GM21526 (cell line): Measurements from ENCODE around the gene SLC4A3.

ENCODE experiments used
- ATAC-seq: cut with Tn5 transposase; IDR thresholded peaks from one replicate; pipeline ENCODE4 v1.9.1; 2021; ENCODE audit warnings: moderate library complexity; ENCODE audit not compliant: unreplicated experiment, low FRiP score

Gene SLC4A3

DNA sequence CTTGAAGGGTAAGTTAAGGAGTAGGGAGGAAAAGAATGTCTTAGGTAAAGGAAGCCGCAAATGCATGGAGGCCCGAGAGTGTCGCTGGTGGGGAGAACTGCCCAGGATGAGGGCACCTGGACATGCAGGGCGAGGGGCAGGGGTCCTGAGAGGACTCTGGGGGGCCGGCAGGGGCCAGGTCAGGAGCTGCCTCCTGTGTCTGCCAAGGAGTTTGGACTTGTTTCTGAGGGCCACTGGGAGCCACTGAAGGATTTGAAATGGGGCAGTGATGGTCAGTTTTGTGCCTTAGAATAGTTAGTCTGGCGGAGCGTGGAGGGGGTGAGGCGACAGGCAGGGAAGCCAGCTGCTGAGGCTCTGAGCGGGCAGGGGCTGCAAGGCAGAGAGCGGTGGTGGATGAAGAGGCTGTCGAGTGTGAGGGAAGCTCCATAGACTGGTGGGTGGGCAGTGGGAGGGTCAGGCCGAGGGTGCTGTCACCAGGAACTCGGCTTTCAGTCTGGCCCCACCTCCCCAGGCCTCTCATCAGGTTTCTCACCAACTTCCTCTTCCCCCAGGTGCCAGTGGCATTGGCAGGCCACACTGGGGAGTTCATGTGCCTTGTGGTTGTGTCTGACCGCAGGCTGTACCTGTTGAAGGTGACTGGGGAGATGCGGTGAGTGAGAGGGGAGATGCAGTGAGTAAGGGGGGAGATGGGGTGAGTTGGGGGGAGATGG lies 14.7 kb upstream of the SLC4A3 start:
- no peak for ATAC-seq

DNA sequence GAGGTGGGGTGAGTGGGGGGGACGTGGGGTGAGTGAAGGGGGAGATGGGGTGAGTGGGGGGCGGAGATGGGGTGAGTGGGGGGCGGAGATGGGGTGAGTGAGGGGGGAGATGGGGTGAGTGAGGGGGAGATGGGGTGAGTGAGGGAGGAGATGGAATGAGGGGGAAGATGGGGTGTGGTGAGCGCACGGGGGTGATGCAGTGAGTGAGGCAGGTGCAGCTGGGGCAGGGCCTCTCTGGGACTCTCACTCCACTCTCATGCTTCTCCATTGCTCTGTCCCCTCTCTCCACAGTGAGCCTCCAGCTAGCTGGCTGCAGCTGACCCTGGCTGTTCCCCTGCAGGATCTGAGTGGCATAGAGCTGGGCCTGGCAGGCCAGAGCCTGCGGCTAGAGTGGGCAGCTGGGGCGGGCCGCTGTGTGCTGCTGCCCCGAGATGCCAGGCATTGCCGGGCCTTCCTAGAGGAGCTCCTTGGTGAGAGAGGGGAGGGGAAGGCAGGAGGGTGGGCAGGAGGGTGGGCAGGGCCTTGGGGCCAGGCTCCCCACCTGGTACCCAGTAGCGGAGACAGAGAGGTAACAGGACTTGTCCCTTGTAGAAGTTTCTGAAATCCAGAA lies 13.9 kb upstream of the SLC4A3 start:
- no peak for ATAC-seq

DNA sequence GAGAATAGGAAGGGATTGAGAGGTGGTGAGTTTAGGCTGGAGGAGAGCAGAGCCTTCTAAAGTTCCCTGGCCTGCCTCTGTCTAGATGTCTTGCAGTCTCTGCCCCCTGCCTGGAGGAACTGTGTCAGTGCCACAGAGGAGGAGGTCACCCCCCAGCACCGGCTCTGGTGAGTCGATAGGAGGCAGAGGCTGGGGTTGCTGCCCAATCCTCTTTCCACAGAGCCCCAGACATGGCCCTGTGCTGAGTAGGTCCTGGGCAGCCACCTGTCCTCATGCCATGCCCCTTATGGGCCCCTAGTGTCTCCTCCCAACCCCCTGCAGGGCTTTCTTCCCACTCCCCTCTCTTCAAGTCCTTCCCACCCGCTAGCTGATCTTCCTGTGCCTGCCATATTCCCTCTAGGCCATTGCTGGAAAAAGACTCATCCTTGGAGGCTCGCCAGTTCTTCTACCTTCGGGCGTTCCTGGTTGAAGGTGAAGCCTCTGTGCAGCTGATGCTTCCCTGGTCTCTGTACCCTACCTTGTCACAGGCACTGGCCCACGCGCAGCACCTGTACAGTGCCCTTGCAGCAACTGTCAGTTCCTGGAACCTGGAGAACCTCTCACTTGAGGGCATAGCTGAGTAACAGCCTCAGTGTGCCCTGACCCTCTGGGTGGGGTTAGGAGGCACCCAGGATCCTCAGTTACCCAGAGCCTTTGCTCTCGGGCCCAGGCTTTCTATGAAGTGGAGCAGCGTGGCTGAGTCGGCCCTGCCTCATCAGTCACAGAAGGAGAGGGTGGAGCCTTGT lies 13.2 kb upstream of the SLC4A3 start:
- no peak for ATAC-seq

DNA sequence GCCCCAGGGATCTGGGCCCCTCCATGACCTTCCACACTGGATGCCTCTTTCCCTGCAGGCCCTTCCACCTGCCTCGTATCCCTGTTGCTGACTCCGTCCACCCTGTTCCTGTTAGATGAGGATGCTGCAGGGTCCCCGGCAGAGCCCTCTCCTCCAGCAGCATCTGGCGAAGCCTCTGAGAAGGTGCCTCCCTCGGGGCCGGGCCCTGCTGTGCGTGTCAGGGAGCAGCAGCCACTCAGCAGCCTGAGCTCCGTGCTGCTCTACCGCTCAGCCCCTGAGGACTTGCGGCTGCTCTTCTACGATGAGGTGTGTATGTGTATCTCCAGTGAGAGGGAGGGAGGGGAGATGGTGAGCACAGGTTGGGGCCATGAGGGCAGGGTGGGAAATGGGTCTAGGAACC lies 12.4 kb upstream of the SLC4A3 start:
- no peak for ATAC-seq

DNA sequence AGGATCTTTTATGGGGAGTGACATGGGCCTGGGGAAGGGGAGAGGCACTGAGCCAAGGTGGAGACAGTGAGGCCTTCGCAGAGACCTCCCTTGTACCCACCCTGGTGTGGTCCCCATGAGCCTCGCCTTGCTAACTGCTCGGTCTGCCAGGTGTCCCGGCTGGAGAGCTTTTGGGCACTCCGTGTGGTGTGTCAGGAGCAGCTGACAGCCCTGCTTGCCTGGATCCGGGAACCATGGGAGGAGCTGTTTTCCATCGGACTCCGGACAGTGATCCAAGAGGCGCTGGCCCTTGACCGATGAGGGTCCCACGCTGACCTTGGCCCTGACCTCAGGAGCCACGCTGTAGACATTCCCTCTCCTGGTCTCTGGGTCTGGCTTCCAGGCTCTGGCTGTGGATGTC lies 11.5 kb upstream of the SLC4A3 start:
- no peak for ATAC-seq

DNA sequence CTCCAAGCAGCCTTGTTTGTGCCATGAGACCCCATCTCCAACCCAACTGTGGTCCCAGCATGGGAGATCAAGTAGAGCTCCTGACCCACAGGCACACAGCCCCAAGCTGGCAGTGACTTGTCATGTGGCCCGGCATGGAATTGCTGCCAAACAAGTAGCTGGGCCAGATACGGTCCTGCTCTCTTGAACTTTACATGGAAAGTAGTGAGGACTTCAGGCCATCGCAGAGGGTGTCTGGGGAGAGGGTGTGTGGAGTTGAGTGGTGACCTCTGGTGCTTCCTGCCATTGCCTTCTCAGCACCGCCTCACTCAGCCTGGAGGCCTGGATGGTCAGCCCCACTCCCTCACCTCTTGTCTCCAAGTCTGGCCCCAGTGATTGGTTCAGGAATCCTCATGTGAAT lies 10.9 kb upstream of the SLC4A3 start:
- ATAC-seq, result no peak

DNA sequence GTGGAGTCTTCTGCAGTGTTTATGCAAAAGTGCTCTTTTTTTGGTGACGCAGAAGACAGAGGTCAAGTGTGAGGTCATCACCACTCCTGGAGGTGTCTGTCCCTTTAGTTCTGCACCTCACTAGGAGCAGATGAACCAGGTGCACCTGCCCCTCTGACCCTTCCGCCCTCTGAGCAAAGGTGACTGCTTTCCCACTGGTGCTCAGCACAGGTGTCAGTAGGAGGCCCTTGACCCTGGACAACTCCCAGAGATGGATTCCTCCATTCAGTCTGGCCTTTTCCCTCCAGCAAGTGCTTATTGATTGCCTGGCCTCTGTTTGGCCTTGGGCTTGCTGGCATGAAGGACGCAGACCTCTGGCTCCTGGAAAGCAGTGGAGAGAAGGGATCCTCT lies 8.7 kb upstream of the SLC4A3 start:
- no peak for ATAC-seq

DNA sequence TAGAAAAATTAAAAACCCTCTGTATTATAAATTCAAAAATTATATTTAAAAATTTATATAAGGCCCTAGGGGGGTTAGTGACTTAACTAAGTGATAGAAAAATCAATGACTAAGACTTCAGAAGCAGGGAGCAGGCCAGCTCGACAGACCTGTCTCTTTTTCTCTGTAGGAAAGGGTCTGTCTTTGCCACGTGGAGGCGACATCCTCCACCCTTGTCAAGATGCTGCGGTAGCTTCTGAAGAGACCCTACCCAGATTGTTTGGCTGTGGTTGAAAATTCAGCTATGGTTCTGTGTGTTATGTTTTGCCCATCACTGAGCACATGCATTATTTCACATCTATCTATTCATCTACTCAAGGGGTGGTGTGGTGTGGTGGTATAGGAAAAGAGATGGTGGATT lies 8.2 kb upstream of the SLC4A3 start:
- no peak for ATAC-seq

DNA sequence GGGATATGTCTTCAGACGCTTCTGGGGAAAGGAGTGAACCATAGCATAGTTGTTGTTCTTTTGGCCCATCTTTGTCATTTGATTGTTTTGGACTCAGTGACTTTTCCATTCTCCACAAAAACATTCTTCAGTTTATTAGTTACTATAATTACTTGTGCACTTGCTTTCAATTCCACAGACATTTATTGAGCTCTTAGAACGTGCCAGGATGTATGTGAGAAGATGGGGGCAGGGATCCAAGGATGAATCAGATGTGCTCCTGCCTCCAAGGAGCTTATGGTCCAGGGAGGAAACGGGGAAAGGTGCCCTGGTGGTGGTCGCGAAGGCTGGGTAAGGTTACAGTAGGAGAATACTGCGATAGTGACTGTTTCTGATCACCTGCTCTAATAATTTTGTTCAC lies 6.9 kb upstream of the SLC4A3 start:
- ATAC-seq, result no peak

DNA sequence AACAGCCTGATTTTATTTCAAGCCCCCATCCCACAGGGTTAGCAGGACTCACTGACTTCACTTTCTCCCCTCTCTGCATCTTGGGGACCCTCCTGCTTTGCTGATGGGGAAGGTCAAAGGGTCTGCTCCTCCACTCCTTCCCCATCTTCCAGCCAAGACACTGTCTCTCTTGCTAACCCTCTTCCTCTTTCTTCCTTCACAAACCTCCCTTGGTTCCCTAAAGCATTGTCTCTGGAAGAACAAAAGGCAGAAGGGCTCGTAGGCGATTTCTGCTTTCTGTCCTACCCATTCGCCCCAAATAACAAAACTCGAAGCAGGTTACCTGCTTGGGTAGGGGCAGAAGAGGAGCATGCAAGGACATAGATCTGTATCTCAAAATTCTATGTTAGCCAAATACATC lies 5.5 kb upstream of the SLC4A3 start:
- no peak for ATAC-seq

DNA sequence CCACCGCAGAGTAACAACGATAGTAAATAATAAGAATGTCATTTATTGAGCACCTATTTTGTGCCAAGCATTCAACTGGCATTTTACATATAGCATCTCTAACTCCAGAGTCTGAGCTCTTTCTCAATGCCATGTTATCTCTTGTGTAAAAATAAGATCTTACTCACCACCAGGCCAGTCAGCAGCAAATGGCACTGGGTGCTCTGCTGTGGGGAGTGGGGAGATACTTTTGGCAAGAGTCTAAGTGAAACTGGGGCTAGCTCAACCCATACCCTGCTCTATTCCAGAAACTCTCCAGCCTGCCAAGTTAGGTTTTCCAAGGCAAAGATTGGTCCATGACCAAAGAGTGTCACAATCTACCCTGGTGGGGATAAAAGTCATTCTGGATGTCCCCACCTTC lies 5.0 kb upstream of the SLC4A3 start:
- ATAC-seq, result no peak

DNA sequence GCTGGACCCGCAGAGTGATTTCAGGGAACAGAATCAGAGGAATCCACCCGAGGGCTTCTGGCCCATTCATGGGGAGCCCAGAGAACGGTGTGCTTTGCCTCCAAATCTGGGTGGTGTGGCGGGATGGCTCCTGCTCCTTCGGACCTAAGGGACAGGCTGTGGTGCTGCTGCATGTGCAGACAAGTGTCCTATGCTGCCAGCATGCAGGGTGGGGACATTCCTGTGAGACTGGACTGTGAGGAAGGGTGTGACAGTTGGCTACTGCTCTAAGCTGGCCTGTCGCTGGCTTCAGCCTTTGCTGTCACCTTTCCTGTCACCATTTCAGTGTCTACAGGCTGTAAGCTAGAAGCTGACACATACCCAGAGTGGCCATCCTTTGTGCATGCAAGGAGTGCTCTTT lies 2.9 kb upstream of the SLC4A3 start:
- no peak for ATAC-seq

DNA sequence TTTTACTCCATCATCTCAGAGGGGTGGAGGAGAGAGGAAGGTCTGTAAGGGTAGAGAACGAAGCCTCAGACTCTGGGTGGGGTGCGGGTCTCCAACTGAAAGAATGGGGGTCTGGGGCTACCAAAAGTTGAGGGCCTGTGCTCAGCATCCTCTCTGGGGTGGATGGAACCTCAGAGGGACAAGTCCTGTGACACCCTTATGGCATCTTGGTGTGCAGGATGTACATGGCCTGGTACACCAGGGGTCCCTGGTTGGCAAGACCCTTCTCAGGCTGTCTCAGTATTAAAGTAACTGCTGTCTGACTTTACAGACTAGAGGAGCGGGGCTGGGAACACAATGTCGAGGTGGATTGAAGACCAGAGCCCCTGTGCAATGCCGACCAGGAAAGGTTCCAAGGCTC lies 2.3 kb upstream of the SLC4A3 start:
- no peak for ATAC-seq

DNA sequence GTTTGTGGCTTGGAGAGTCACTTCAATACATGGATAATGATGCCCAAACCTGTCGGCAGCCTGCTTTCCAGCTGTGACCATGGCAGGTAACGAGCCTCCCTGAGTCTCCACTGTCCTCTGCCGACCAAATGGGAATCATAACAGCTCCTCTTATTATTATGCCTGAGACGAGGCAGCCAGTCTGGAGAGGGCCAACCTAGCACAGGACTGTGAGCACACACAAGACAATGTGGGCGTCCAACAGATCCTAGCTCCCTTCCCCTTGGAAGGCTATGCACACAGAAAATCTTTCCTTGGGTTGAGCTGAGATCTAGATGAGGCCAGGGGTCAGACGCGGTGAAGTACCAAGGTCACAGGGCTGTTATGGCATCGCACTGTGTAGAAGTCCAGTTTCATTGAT lies 890 bp upstream of the SLC4A3 start:
- ATAC-seq, result no peak

DNA sequence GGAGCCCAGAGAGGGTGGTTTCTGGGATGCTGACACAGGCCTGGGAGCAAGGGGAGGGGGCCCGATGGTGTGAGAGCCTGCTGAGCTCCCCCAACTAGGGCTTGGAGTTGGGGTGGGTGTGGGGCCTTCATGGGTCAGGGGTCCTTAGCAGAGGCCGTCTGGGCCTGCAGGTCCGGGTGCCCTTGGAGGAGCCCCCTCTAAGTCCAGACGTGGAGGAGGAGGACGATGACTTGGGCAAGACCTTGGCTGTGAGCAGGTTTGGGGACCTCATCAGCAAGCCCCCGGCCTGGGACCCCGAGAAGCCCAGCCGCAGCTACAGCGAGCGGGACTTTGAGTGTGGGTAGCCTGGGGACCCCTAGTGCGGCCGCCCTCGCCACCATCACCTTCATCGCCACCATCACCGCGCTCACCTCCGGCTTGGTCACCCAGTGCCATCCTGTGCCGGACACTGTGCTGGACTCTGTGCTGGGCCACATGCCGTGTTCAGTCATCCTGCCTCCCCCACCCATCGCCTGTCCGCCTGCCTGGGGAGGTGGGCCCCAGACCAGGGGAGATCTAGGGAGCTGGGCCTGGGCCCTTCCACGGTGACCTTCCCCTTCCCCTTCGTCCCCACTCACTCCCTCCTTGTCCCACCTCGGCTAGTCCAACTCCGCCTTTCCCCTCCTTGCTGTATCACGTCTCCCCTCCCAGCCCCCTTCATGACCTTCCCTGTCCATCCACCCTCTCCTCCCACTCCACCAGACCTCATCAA lies 980 bp downstream of the SLC4A3 start:
- ATAC-seq, result no peak

DNA sequence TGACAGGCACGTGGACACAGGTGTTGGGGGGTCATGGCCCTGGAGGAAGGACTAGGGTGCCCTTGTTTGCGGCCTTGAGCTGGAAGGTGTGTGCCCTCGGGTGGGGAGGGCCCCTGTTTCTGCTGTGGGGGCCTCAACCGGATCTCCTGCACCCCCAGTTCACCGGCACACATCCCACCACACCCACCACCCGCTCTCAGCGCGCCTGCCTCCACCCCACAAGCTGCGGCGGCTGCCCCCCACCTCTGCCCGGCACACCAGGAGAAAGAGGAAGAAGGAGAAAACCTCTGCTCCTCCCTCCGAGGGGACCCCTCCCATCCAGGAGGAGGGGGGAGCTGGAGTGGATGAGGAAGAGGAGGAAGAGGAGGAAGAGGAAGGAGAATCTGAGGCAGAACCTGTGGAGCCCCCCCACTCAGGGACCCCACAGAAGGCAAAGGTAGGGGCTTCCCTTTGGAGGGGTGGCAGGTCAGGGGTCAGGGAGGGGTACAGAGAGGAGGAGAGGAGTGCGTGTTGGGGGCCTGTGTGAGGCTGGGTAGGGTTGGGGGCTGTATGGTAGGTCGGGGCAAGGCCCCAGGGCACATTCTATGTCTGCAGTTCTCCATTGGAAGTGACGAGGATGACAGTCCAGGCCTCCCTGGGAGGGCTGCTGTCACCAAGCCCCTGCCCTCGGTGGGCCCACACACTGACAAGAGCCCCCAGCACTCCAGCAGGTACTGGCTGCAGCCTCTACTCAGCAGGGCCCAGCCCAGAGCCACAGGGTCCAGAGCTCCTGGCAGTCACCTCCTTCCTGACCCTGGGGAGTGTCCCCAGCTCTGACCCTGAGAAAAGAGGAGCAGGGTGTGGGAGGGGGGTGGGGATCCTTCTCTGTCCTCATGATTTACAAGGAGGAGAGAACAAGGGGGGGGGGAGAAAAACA lies 1.8 kb downstream of the SLC4A3 start:
- ATAC-seq, result no peak

DNA sequence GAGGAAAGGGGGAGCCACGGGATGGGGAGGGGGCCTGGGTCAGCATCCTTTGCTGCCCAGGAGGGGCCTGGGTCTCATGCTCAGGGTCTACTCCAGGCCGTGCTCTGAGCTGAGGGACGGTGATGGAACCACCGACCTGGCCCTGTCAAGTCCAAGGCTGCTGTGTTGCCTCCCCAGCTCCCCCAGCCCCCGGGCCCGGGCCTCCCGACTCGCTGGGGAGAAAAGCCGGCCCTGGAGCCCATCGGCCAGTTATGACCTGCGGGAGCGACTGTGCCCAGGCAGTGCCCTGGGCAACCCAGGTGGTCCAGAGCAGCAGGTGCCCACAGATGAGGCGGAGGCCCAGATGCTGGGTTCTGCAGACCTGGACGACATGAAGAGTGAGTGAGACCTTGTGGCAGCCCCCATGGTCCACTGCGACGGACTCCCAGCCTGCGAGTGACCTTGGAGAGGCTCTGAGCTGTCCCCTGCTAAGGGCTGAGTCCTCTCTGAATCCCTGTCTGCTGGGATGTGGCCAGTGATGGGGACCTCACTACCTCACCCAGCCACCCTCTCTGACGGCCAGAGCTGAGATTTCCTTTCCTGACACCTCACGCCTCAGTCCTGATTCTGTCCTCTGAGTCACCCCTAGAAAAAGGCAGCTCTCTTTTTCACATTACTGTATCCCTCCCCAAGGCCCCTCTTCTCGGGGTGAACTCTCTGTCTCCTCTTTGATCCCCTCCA lies 2.7 kb downstream of the SLC4A3 start:
- ATAC-seq, result no peak

DNA sequence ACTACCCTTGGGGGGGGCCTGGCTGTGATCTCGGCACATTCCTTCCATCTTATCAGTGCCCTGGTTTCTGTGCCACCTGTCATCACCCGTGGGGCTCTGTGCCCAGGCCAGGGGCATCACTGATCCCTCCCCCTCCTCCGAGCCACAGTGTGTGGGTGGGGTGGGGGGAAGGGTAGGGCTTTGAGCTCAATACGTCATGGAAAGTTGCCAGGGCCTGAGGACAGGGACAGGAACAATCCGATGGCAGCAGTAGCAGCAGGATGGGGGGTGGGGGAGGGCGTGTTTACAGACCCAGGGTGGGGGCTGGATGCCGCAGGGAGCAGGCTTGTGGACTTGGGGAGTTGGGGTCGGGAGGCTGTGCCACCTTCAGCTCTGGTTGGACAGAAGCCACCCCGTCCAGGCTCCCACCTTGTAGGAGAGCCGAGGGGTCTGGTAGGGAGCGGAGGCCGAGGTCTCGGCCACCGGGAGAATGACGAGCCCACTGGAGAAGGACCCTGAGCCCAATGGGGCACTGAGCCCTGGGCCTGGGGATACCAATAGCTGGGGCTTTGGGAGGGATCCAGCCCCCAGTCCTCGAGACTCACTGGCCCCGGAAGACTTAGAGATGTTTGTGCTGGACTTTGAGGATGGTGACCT lies 3.5 kb downstream of the SLC4A3 start:
- no peak for ATAC-seq

DNA sequence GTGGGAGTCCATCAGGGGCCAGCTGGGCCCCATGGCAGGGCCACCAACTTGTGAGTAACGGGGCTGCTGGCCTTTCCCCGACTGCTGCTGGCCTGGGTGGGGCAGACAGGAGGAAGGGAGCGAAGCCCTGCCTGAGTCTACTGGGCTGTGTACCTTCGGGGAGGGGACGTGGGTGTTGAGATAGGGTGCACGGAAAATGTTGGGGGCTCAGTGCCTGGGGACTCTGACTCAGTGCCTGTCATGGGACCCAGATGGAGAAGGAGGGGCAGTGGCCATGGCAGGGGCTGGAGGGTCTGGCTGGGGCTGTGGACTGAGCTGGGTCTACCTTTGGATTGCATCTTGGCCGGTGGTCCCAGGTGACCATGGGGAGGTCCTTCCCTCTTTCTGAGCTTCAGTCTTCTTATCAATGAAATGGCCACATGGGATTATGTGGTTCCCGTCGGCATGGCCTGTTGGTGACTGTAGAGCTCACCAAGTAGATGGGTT lies 4.0 kb downstream of the SLC4A3 start:
- ATAC-seq, result no peak
